DMS 273 treated with DMSO at 0.1 percent for 48 hours (cell line): ENCODE measurements around the gene CTIF.

ENCODE experiments used
- DNase-seq: peaks from one replicate; lab custom pipeline; 2025; lab: John Stamatoyannopoulos, UW

CTIF gene

GRCh38 chr18:48732767-48733424, 194.1 kb downstream of the CTIF start:
- DNase-seq = no peak

GRCh38 chr18:48733643-48734253, 194.9 kb downstream of the CTIF start:
- DNase-seq = no peak

DNA sequence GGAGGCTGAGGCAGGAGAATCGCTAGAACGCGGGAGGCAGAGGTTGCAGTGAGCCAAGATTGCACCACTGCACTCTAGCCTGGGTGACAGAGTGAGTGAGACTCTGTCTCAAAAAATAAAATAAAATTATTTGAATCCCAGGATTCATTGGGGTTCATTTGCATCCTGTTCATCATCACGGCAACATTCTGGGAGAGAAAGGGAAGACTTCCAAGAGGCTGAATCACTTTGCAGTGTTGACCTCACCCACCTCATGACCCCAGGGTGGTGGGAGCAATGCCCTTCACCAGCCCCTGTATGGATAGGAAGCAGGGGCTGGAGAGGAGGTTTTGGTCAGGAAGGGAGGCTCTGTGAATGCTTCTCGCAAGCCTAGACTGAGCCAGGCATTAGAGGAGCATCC, 195.6 kb downstream of the CTIF start:
- DNase-seq = no peak

DNA sequence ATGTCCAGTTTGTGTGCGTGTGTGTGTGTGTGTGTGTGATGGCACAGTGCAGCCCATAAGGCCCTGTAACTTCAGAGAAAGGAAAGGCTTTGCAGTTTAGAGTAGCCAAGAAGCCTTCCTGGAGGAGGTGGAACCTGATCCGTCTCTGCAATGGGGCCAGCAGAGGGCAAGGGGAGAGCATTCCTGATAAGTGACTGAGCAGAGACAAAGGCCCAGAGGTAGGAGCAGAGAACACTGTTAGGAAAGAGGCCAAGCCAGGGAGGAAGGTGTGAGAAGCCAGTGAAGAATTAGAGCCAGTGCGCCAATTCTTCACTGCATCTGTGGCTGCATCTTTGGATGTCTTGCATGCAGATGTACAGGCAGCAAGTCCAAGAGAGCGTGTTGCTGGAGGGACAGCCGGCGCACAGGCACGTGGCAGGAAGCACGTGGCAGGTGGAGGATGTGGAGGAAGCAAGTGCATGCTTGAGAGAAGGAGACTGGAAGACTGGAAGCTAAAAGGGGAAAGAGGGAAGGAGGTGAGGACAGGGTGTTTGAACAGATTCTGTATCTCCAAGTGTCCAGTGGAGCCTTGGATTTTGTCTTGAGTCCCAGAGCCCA, 196.3 kb downstream of the CTIF start:
- DNase-seq = no peak

DNA sequence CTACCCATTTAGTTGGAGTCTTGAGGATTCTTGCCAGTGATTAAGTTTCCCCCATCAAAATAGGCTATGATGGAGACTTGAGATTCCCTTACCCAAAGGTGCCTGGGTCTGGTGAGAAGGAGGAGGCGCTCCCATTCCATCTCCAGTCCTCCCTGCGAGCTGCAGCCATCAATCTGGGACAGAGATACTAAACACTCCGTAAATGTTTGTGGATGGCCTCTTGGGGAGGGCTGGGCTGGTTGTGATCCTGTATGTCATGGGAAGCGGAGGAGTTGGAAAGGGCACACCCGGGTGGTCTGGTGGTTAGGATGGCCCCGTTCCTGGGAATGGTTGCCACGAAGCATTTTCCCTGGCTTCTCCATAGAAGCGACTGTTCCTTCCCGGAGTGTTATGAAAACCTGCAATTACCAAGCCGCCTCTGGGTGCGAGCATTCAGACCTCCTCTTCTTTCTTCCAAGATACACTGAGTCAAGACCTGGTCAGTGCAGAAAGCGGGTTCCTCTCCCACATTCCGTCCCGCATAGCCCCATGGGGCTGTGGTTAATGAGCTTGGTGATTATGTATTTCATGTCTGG, 196.9 kb downstream of the CTIF start:
- DNase-seq = no peak

GRCh38 chr18:48736321-48737260, 197.8 kb downstream of the CTIF start:
- no peak for DNase-seq

DNA sequence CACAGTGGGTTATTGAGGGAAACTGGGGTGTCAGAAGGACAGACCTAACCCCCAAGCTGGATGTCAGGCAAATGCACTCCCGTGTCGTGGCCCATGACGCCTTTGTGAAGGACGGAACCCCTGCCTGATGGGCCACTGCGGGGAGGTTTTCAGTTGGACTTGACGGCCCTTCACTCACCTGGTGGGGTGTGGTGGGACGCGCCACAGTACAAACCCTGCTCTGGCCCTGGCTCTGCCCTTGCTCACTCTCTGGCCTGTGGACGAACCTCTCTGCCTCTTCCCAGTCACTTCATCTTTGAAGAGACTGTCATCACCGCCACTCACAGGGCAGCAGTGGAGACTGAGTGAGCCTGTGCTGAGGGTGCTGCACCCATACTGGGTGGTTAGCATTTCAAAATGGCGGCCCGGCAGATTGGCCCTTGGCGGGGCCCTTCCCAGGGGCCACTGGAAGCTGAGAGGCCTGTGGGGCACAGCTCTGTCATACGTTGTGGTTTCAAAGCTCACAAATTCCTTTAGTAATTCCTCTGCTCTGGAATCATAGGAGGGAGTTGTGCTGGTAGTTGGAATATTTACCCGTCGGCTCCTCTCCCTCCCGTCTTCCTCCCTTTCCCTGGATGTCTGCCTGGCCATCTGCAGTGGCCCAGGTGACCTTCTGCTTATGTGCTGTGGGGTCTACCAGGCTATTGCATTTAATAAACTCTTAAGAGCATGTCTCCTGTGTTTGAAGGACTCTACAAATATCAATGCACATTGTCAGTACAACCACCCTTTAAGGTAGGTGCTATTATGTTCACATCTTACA, 200.6 kb downstream of the CTIF start:
- DNase-seq = no peak

DNA sequence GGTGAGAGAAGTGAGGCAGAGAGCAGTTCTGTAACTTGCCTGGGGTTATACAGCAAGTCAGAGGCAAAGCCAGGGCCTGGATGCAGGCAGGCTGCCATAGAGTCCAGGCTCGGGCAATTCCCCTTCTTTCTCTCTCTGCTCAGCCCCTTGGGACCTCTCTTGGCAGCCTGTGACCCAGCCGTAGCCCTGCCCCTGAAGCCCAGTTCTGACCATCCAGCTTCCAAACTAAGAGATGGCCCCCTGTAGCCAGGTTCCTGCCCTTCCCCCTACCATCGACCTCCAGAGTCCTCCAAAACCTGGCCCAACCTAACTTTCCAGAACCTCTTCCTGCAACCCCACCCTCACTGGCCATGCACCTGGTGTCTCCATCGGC, 201.2 kb downstream of the CTIF start:
- DNase-seq = no peak

GRCh38 chr18:48740851-48741485, 202.1 kb downstream of the CTIF start:
- DNase-seq = no peak

- DNase-seq = no peak
Observed at GRCh38 chr18:48741866-48742265, 203.0 kb downstream of the CTIF start.

DNA sequence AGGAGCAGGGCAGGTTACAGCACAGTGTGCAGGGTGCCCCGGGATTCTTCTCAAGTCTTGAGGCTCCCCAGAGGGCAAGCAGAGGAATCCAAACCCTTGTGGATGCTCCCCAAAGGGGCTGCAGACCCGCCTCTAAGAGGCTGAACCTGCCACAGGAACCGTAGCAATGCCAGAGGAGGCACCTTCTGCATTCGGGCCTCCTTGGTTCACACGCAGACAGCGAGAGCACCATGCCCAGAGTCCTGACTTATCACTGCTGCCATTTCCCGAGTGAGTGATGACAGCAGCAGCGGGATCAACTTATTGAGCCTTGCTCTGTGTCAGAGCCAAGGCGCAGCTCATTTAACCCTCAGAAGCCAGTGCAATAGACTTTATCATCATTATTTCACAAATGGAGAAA, 203.5 kb downstream of the CTIF start:
- DNase-seq = no peak

GRCh38 chr18:48742706-48743475, 204.1 kb downstream of the CTIF start:
- no peak for DNase-seq

DNA sequence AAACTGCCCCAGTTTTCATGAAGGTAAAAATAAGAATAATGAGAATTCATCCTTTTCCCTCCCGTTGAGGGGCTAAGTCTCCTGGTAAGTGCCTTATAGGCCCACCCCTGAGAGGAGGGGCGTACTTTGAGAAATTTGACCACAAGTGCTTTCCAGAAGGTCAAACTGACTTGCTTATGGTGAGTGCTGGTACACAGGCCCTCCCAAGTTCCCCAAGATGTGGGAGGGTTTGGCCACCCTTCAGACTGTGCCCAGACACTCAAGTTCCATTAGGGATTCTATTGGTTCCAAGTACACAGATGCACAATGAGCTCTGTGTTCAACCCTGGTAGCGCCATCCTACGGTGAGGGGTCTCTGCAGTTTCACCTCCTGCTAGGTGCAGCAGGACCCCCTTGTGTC, 205.1 kb downstream of the CTIF start:
- DNase-seq = no peak

DNA sequence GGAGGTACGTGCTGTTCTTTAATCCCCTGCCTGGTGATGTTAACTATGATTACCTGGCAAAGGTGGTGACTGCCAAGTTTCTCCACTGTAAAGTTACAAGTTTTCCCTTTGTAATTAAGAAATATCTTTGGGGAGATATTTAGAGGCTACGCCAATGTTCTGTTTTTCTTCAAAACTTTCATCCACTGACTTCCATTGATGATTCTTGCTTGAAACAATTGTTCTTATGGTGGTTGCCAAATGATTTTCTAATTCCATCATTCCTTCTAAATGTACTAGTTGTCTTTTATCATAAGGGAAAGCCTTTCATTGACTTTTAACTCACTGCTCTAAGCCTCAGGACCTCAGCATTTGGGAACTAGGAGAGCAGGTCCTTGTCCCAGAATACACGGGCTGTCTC, 206.5 kb downstream of the CTIF start:
- no peak for DNase-seq

DNA sequence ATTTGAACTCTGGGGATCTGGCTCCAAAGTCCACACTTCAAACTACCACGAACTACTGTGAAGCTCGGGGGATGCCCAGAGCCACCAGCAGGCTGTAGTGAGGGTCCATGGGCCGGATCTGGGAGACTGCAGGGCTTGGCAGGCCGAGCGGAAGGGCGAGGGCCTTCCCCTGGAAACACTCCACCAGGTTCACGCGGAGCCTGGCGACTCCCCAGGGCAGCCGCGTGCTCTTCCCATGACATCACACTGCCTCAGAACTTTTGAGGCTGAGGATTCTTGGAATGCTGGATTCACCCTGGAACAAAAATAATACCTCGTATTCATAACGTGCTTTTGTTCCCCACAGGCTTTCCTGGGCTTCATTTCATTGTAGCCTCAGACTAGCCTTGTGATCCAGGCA, 210.9 kb downstream of the CTIF start:
- DNase-seq = no peak

- DNase-seq = no peak
Observed at GRCh38 chr18:48750485-48751175, 211.8 kb downstream of the CTIF start.

DNA sequence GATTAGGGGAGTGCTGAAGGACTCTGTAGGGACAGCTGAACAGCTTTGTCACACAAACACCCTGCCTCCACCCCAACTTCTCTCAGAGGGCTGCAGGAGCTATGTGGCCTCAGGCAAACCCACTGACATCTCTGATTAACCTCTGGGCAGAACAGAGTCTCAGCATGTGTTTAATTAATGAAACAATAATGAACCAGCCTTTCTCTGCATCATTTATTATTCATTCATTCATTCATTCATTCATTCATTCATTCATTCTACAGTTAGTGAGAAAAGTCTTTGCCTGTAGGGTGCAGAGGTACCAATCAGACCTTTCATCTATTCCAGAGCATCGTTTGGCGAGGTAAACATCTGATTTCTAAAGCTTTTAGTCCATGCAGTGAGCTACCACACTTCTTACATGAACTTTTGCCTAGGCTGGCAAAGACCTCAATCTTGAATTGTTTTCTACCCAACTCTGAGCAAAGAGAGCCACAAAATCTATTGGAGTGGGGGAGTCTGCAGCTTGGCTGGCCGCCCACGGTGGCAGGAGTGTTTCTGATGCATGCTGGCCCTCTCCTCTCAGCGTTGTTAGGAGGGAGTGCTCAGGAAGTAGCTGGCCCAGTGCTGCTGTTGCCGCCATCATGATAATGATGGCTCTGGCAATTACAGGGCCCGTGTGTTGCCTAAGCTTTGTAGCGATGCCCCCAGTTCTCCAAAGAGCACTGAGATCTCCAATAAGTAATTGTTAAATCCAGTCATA, 213.1 kb downstream of the CTIF start:
- DNase-seq = no peak

DNA sequence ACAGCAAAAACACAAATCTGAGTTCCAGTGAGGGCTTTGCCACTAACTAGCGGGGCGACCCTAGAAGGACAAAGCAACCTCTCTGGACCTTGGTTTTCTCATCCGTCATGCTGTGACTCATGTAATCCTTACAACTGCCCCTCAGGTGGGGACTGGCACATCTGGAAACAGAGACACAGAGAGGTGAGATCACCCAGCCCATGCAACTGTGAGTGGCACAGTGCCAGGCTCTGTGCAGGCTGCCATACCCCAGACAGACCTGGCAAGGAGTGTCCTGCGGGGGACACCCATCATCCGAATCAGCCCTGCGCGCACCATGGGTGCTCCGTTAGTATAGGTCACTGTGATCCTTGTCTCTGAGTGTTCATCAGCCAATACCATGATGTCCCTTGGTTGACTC, 213.6 kb downstream of the CTIF start:
- no peak for DNase-seq

DNA sequence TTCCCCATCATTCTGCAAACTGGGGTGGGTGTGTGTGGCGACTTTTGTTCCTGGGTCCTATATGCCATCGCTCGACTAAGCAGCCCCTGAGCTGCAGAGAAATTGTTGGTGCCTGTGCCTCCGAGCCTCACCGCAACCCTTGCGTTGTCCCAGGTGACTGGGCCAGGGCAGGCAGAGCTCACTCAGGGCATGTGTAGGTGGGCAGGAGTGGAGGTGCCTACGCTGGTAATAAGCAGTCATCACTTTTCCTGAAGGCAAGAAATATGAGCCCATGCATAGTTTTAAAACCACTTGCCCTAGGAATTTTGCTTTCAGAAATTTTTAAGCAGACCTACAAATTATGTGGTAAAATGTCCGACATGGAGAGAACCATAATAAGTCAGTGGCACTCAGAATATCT, 214.1 kb downstream of the CTIF start:
- DNase-seq = no peak
